Heart right ventricle (tissue), 16 donors: Measurements from ENCODE around the gene PAFAH1B2. TPM values are rescaled to one million over a fixed set of nuclear protein-coding genes. Genes with fewer than 3 reads are reported as not detected.
"Not testable (repeated sequence)": the region's sequence is repeated elsewhere in the genome, so short reads cannot be mapped to it uniquely, and the experiment has no call there.

Source experiments
- ATAC-seq, 8 donors: fragments of 200-7000 bp; cut with Tn5 transposase; one replicate each; pipeline ENCODE4 v1.9.1; 2020; ENCODE audit warnings: mild to moderate bottlenecking in 8 of 8, moderate library complexity in 8 of 8, moderate number of reproducible peaks in 1 of 8
- DNase-seq, 2 donors: peaks; one replicate each; pipeline ENCODE4 v3.0.0-alpha.2; 2020
- H3K27ac ChIP-seq, 10 donors: fragments of 200-600 bp; sonication (generic) in 2 of 10; one replicate each; pipeline versions ENCODE4 v1.5.0 to v1.8.0; 2020 to 2022; ENCODE audit warnings: mild to moderate bottlenecking in 3 of 10
- H3K27me3 ChIP-seq, 7 donors: fragments of 200-600 bp; one replicate each; pipeline ENCODE4 v1.8.0; 2021 to 2022; ENCODE audit warnings: mild to moderate bottlenecking in 2 of 7
- H3K36me3 ChIP-seq, 9 donors: fragments of 200-600 bp; sonication (generic) in 1 of 9; one replicate each; pipeline versions ENCODE4 v1.5.0 to v1.8.0; 2020 to 2022; ENCODE audit warnings: mild to moderate bottlenecking in 2 of 9
- H3K4me1 ChIP-seq, 9 donors: fragments of 200-600 bp; sonication (generic) in 1 of 9; one replicate each; pipeline versions ENCODE4 v1.5.0 to v1.8.0; 2020 to 2022; ENCODE audit warnings: mild to moderate bottlenecking in 4 of 9
- H3K4me3 ChIP-seq, 10 donors: fragments of 200-600 bp; sonication (generic) in 2 of 10; one replicate each; pipeline versions ENCODE4 v1.5.0 to v1.8.0; 2020 to 2022; ENCODE audit warnings: mild to moderate bottlenecking in 7 of 10, moderate library complexity in 2 of 10
- H3K9me3 ChIP-seq, 11 donors: fragments of 200-600 bp in 10 of 11; sonication (generic) in 2 of 11; one replicate each; pipeline versions ENCODE4 v1.5.0 to v1.8.0; 2013 to 2022; ENCODE audit warnings: mild to moderate bottlenecking in 2 of 11, control low read depth in 1 of 11, moderate library complexity in 1 of 11
- CTCF ChIP-seq, 9 donors: fragments of 200-600 bp; sonication (generic) in 2 of 9; IDR thresholded peaks; one replicate each; pipeline versions ENCODE4 v1.5.0 to v1.8.0; 2021 to 2022; ENCODE audit warnings: antibody characterized with exemption in 9 of 9, mild to moderate bottlenecking in 5 of 9, moderate library complexity in 1 of 9
- WGBS, 2 donors: extraction: QIAGEN DNeasy Blood & Tissue Kit; methylation state at CpG; one replicate each; pipeline ENCODE4 v1.1.7; 2013; ENCODE audit warnings: inconsistent platforms in 1 of 2; 5-methylcytosine and 5-hydroxymethylcytosine counted together
- intact Hi-C, 10 donors: fragments of 100-400 bp; cut with DNase I; formaldehyde crosslinking; loops; one replicate each; pipeline versions ENCODE4 v1.11.1 to v1.14.2; 2022
- polyA plus RNA-seq, 2 donors: library from polyadenylated mRNA; stranded (reverse); fragments of 200-250 nt; gene quantifications; one replicate each; pipeline ENCODE4 v1.2.3, GENCODE V29; 2013
- total RNA-seq, 10 donors: library from RNA; stranded (reverse); fragmentation: NEBNext Ultra II Directional in 3 of 10; extraction: Animal tissue kit (Norgen Biotek cat#: 25700) in 3 of 10; gene quantifications; one replicate each; pipeline versions ENCODE4 v1.2.1 to v1.2.4, GENCODE V29; 2021 to 2023
- donor health status: Arrhythmogenic right ventricular cardiomyopathy.
- donor health status: ischemic (EF 13 %, LVEDD 7.1; RV severe dilation, severe dysfunction).
- donor health status: healthy with polysubstance abuse.
- donor health status: DM: no; HTN: yes; CAD: no.
- donor health status: DM: no; HTN: no; CAD: no.
- donor health status: ischemic (EF 25% LVEDD 6.9; RV normal size, moderate dysfunction).
- donor health status: ischemic (EF 25% LVEDD 5.7; RV mildly dilated, moderate dysfunction).
- donor health status: healthy.
- donor health status: DM: yes; HTN: yes; CAD: no.
- donor health status: Ischemic cardiomyopathy.
- donor health status: ischemic (EF 35%, LVEDD 5.7; RV mildly dilated, moderate dysfunction).
- donor health status: nonischemic (EF 11% LVEDD 7.7; RV severe dilation, severe dysfunction).
- donor health status: DM: yes; HTN: yes; CAD: no.
- donor health status: PGD.
- donor health status: ischemic (EF 29% LVEDD 5.4; RV normal size, mild dysfunction).
- donor health status: nonischemic (EF 23%, LVEDD 6.1; RV moderate dilation, normal function).

The PAFAH1B2 gene
- total and polyA plus RNA-seq, 12 donors: 18.7 to 71.5 (median 59.4) TPM

- peak in 7 of 8 donors; percentile 16 to 81 (median 49) for ATAC-seq
- not testable (repeated sequence) for H3K27ac ChIP-seq
- intact Hi-C loops: loop anchor here in 4 of 10 donors (5.0 kb wide), 1 partner anchor 75 kb away; no protein-coding TSS in a partner anchor
These were observed 62.8 kb downstream of the PAFAH1B2 start for GRCh38 chr11:117206859-117207258.

GRCh38 chr11:117207481-117207880 is 63.4 kb downstream of the PAFAH1B2 start:
- H3K27me3 ChIP-seq, DNase-seq, H3K4me3 ChIP-seq, H3K9me3 ChIP-seq, ATAC-seq, H3K27ac ChIP-seq: not testable (repeated sequence)
- WGBS, 2 donors: 95 to 97% methylated on average over 5 of the region's 5 CpGs
- intact Hi-C loops: loop anchor here in 4 of 10 donors (5.0 kb wide), 1 partner anchor 75 kb away; no protein-coding TSS in a partner anchor
- H3K36me3 ChIP-seq: peaks cover 0 to 63% (median 11%) of the 10 kb centered on the region in 9 donors
- H3K4me1 ChIP-seq: peaks cover 0 to 31% (median 16%) of the 10 kb centered on the region in 9 donors

More at GRCh38 chr11:117206859-117207258, 62.8 kb downstream of the PAFAH1B2 start:
- H3K4me1 ChIP-seq: peaks cover 0 to 38% (median 16%) of the 10 kb centered on the region in 9 donors
- not testable (repeated sequence) for H3K9me3 ChIP-seq, H3K27me3 ChIP-seq, DNase-seq, H3K4me3 ChIP-seq
- 72 to 82% methylated on average over 6 of the region's 11 CpGs for WGBS, 2 donors
- peaks cover 0 to 57% (median 11%) of the 10 kb centered on the region in 9 donors for H3K36me3 ChIP-seq
- TF ChIP-seq CTCF (IDR thresholded peaks at IDR 0.05): peak in 2 of 9 donors; percentile 11 to 23

- WGBS, 2 donors: 87 to 90% methylated on average over 9 of the region's 13 CpGs
- peaks cover 0 to 66% (median 22%) of the 10 kb centered on the region in 9 donors for H3K36me3 ChIP-seq
- not testable (repeated sequence) for H3K27me3 ChIP-seq, H3K4me3 ChIP-seq, H3K9me3 ChIP-seq, ATAC-seq, H3K27ac ChIP-seq, DNase-seq
- intact Hi-C loops: loop anchor here in 5 of 10 donors (2.0 to 5.0 kb wide), 2 partner anchors 76 kb away; no protein-coding TSS in a partner anchor
- H3K4me1 ChIP-seq: peaks cover 0 to 20% (median 14%) of the 10 kb centered on the region in 9 donors
These were observed 64.6 kb downstream of the PAFAH1B2 start for GRCh38 chr11:117208710-117209109.

GRCh38 chr11:117209351-117210125 is 65.5 kb downstream of the PAFAH1B2 start:
- Histone ChIP-seq H3K4me1 (peaks cover 0 to 13% (median 7%) of the 10 kb centered on the region in 9 donors), H3K36me3 (peaks cover 0 to 66% (median 26%) of the 10 kb centered on the region in 9 donors)
- not testable (repeated sequence) for ATAC-seq, H3K27ac ChIP-seq, DNase-seq, H3K4me3 ChIP-seq, H3K27me3 ChIP-seq, H3K9me3 ChIP-seq
- intact Hi-C loops: loop anchor here in 5 of 10 donors (2.0 to 5.0 kb wide), 2 partner anchors 77 kb away; no protein-coding TSS in a partner anchor
- 93% methylated on average over 7 of the region's 8 CpGs for WGBS, 2 donors

GRCh38 chr11:117210620-117211019 is 66.5 kb downstream of the PAFAH1B2 start:
- Histone ChIP-seq H3K27ac (no peak overlapping the region), H3K4me1 (peaks cover 0 to 3% (median 0%) of the 10 kb centered on the region in 9 donors), H3K9me3 (no peaks in the 10 kb centered on the region), H3K4me3 (no peak overlapping the region), H3K27me3 (no peaks in the 10 kb centered on the region), H3K36me3 (peaks cover 0 to 66% (median 25%) of the 10 kb centered on the region in 9 donors)
- intact Hi-C loops: no loop called here
- DNase-seq (no peak), ATAC-seq (no peak)
- WGBS, 2 donors: 97% methylated on average over 3 of the region's 3 CpGs
- no peak for TF ChIP-seq CTCF (IDR thresholded peaks at IDR 0.05)
